Measurements from ENCODE around the gene SCN2A. TPM values are rescaled to one million over a fixed set of nuclear protein-coding genes. Genes with fewer than 3 reads are reported as not detected.

Gene SCN2A
- total and polyA plus RNA-seq, 2 donors (not counting 3 experiments of a cell fraction or from before 2014, with no cell fraction given): not detected

- CTCF ChIA-PET: interaction anchor here (1.1 kb wide), 1 partner anchor 9 kb away, joined by 3 read pairs; no protein-coding TSS in a partner anchor
- POLR2A ChIA-PET: no interaction called here
- Histone ChIP-seq H3K9me1 (replicated peaks; ENCODE audit: control insufficient read depth, extremely low read depth, insufficient read depth, low read length) (no peaks in the 10 kb centered on the region), H3K27ac (ENCODE audit: insufficient read depth, low read depth, low read length) (no peak overlapping the region), H3K9me3 (replicated peaks; ENCODE audit: control insufficient read depth, insufficient read depth, low read length) (no peaks in the 10 kb centered on the region), H3K36me3 (ENCODE audit: control insufficient read depth in 2 of 2, extremely low read depth in 1 of 2, insufficient read depth in 2 of 2, low read length in 2 of 2) (no peaks in the 10 kb centered on the region), H3K4me3 (replicated peaks in 1 of 3; ENCODE audit: insufficient read depth in 1 of 3, low read depth in 1 of 3, low read length in 3 of 3) (no peak overlapping the region), H3K4me1 (ENCODE audit: control insufficient read depth, extremely low read depth, insufficient read depth, low read length) (no peaks in the 10 kb centered on the region), H2AFZ (ENCODE audit: low read depth, low read length) (no peak overlapping the region), H3K4me2 (ENCODE audit: insufficient read depth, low read length) (no peak overlapping the region), H3K79me2 (ENCODE audit: control insufficient read depth, insufficient read depth, low read length) (no peaks in the 10 kb centered on the region), H3K9ac (replicated peaks; ENCODE audit: extremely low read depth, insufficient read depth, low read length) (no peak overlapping the region), H4K20me1 (replicated peaks; ENCODE audit: control insufficient read depth, extremely low read depth, insufficient read depth, low read length) (no peaks in the 10 kb centered on the region), H3K27me3 (ENCODE audit: control insufficient read depth in 2 of 2, insufficient read depth in 2 of 2, low read length in 2 of 2) (no peaks in the 10 kb centered on the region)
- intact Hi-C loops (cut with micrococcal nuclease): no loop called here
- no peak for FAIRE-seq
- no TSS peak for BruUV-seq (replicated peaks)
- TF ChIP-seq FOS (IDR thresholded peaks at IDR 0.05; ENCODE audit: borderline replicate concordance, insufficient read depth, low read length): no peak
- no peak for TF ChIP-seq GATA2 (IDR thresholded peaks at IDR 0.05; ENCODE audit: insufficient read depth, insufficient read length, low read depth, low read length)
- TF ChIP-seq MAX (IDR thresholded peaks at IDR 0.05; ENCODE audit: insufficient read depth, insufficient read length): no peak
- TF ChIP-seq CTCF (IDR thresholded peaks at IDR 0.05; ENCODE audit: extremely low read depth in 1 of 2, insufficient read depth in 1 of 2, low read depth in 1 of 2, low read length in 2 of 2): no peak
- no peak for TF ChIP-seq POLR2A (IDR thresholded peaks at IDR 0.05; ENCODE audit: low read depth, low read length)
- DNase-seq (ENCODE audit: low read depth, low spot score): no peak
- dilution Hi-C loops (cut with MboI; ENCODE audit: extremely low pct_ligation_motif_present, low sequenced_read_pairs): no loop called here
Measured at GRCh38 chr2:165427686-165428085, 188.5 kb downstream of the SCN2A start.

GRCh38 chr2:165428926-165429325, 189.7 kb downstream of the SCN2A start:
- Histone ChIP-seq H3K9me1 (replicated peaks; ENCODE audit: control insufficient read depth, extremely low read depth, insufficient read depth, low read length) (no peaks in the 10 kb centered on the region), H3K27ac (ENCODE audit: insufficient read depth, low read depth, low read length) (no peak overlapping the region), H2AFZ (ENCODE audit: low read depth, low read length) (no peak overlapping the region), H3K27me3 (ENCODE audit: control insufficient read depth in 2 of 2, insufficient read depth in 2 of 2, low read length in 2 of 2) (no peaks in the 10 kb centered on the region), H3K36me3 (ENCODE audit: control insufficient read depth in 2 of 2, extremely low read depth in 1 of 2, insufficient read depth in 2 of 2, low read length in 2 of 2) (no peaks in the 10 kb centered on the region), H3K4me3 (replicated peaks in 1 of 3; ENCODE audit: insufficient read depth in 1 of 3, low read depth in 1 of 3, low read length in 3 of 3) (no peak overlapping the region), H4K20me1 (replicated peaks; ENCODE audit: control insufficient read depth, extremely low read depth, insufficient read depth, low read length) (no peaks in the 10 kb centered on the region), H3K4me1 (ENCODE audit: control insufficient read depth, extremely low read depth, insufficient read depth, low read length) (no peaks in the 10 kb centered on the region), H3K4me2 (ENCODE audit: insufficient read depth, low read length) (no peak overlapping the region), H3K79me2 (ENCODE audit: control insufficient read depth, insufficient read depth, low read length) (no peaks in the 10 kb centered on the region), H3K9me3 (replicated peaks; ENCODE audit: control insufficient read depth, insufficient read depth, low read length) (no peaks in the 10 kb centered on the region), H3K9ac (replicated peaks; ENCODE audit: extremely low read depth, insufficient read depth, low read length) (no peak overlapping the region)
- dilution Hi-C loops (cut with MboI; ENCODE audit: extremely low pct_ligation_motif_present, low sequenced_read_pairs): no loop called here
- intact Hi-C loops (cut with micrococcal nuclease): no loop called here
- no peak for DNase-seq (ENCODE audit: low read depth, low spot score)
- ChIA-PET CTCF (interaction anchor here (0.6 kb wide), 1 partner anchor 15 kb away, joined by 3 read pairs; no protein-coding TSS in a partner anchor), POLR2A (no interaction called here)
- TF ChIP-seq FOS (IDR thresholded peaks at IDR 0.05; ENCODE audit: borderline replicate concordance, insufficient read depth, low read length) (no peak), MAX (IDR thresholded peaks at IDR 0.05; ENCODE audit: insufficient read depth, insufficient read length) (no peak), MYC (IDR thresholded peaks at IDR 0.05; ENCODE audit: low read depth, low read length) (no peak), POLR2A (IDR thresholded peaks at IDR 0.05; ENCODE audit: low read depth, low read length) (no peak), JUN (IDR thresholded peaks at IDR 0.05; ENCODE audit: borderline replicate concordance, insufficient read depth, insufficient read length, low read depth) (no peak), EZH2 (IDR thresholded peaks at IDR 0.05; ENCODE audit: borderline replicate concordance, low read depth, low read length, severe bottlenecking) (no peak), GATA2 (IDR thresholded peaks at IDR 0.05; ENCODE audit: insufficient read depth, insufficient read length, low read depth, low read length) (no peak), POLR2AphosphoS5 (IDR thresholded peaks at IDR 0.05; ENCODE audit: insufficient read depth, low read depth, low read length) (no peak)
- no peak for FAIRE-seq
- BruUV-seq (replicated peaks): no TSS peak
